ENCODE measurements around the gene CCDC68. TPM values are rescaled to one million over a fixed set of nuclear protein-coding genes. Genes with fewer than 3 reads are reported as not detected.

CCDC68 gene
- total RNA-seq, 3 donors from 2014 or later (not counting 1 experiment from before 2014, with no cell fraction given), result not detected

DNA sequence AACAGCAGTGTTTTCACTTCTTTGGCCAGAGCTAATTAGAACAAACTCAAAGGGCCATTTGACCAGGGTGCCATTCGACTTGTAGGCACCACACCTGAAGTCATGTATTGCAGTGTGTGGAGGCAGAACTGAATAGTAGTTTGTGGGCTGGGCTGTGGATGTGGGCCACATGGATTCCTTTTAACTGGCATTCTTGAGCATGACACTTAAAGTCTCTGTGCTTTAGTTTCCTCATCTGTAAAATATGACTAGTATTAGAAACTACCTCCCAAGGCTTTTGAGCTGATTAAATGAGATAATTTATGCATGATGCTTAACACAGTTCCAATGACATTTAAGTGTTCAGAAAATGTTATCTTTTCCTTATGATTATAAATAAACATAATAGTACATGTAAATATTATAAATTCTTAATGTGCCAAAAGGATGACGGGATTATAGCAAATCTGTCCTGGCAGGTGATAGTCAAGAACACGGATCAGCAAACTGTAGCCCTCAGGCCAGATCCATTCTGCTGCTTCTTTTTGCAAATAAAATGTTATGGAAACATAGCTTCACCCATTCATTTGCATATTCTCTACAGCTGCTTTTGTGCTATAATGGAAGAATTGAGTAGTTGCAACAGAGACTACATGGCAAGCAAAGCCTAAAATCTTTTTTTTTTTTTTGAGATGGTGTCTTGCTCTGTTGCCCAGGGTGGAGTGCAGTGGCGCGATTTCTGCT is 36.3 kb upstream of the CCDC68 start:
- no peaks in the 10 kb centered on the region for H3K9me3 ChIP-seq (ENCODE audit: control insufficient read depth, insufficient read depth, low read length)
- TF ChIP-seq, protein P1, sequence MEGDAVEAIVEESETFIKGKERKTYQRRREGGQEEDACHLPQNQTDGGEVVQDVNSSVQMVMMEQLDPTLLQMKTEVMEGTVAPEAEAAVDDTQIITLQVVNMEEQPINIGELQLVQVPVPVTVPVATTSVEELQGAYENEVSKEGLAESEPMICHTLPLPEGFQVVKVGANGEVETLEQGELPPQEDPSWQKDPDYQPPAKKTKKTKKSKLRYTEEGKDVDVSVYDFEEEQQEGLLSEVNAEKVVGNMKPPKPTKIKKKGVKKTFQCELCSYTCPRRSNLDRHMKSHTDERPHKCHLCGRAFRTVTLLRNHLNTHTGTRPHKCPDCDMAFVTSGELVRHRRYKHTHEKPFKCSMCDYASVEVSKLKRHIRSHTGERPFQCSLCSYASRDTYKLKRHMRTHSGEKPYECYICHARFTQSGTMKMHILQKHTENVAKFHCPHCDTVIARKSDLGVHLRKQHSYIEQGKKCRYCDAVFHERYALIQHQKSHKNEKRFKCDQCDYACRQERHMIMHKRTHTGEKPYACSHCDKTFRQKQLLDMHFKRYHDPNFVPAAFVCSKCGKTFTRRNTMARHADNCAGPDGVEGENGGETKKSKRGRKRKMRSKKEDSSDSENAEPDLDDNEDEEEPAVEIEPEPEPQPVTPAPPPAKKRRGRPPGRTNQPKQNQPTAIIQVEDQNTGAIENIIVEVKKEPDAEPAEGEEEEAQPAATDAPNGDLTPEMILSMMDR (IDR thresholded peaks at IDR 0.05), result no peak
- intact Hi-C loops (cut with micrococcal nuclease), result no loop called here
- H3K4me1 Mint-ChIP-seq, result no peaks in the 10 kb centered on the region
- H3K9me3 Mint-ChIP-seq, result no peaks in the 10 kb centered on the region
- WGBS (ENCODE audit: insufficient coverage), result 77% methylated on average over 3 of the region's 5 CpGs
- ATAC-seq (no peak), DNase-seq (no peak)
- H3K4me1 ChIP-seq (ENCODE audit: control insufficient read depth, insufficient read depth, low read length), result no peaks in the 10 kb centered on the region
- no peak overlapping the region for H3K4me3 ChIP-seq (ENCODE audit: low read length)
- no peak overlapping the region for H3K4me3 Mint-ChIP-seq
- peaks cover 11 to 33% of the 10 kb centered on the region in 2 donors for H3K27me3 Mint-ChIP-seq (ENCODE audit: low read depth in 2 of 2)
- H3K27ac ChIP-seq (ENCODE audit: low read length), result no peak overlapping the region
- H3K27ac Mint-ChIP-seq, result no peak overlapping the region
- H3K36me3 Mint-ChIP-seq, result no peaks in the 10 kb centered on the region
- H3K27me3 ChIP-seq (ENCODE audit: control insufficient read depth, insufficient read depth, low read length), result peaks cover 2% of the 10 kb centered on the region
- H3K36me3 ChIP-seq (ENCODE audit: control insufficient read depth, insufficient read depth, low read length), result no peaks in the 10 kb centered on the region

DNA sequence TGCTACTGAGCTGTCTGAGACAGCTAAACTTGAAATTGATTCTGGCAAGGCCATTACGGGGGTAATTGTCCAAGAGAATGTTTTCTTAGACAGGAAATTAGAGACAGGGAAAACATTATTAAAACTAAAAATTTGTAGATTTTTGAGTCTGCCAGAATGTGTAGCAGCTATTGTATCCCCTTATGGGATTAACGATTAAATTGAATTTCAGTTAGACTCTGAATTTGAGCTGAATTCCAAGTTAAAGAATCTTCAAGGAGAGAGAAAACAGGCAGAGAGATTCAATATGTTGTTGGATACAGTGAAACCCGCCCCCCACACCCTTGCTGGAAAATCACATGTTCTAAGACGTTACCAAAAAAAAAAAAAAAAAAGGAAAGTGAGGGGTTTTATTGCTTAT is 32.7 kb upstream of the CCDC68 start:
- H3K36me3 ChIP-seq (ENCODE audit: control insufficient read depth, insufficient read depth, low read length), result no peaks in the 10 kb centered on the region
- no peaks in the 10 kb centered on the region for H3K9me3 Mint-ChIP-seq
- no peak overlapping the region for H3K4me3 Mint-ChIP-seq
- no peaks in the 10 kb centered on the region for H3K4me1 ChIP-seq (ENCODE audit: control insufficient read depth, insufficient read depth, low read length)
- H3K27me3 ChIP-seq (ENCODE audit: control insufficient read depth, insufficient read depth, low read length), result peaks cover 2% of the 10 kb centered on the region
- intact Hi-C loops (cut with micrococcal nuclease), result no loop called here
- TF ChIP-seq, protein P1 (IDR thresholded peaks at IDR 0.05), result no peak
- DNase-seq (no peak), ATAC-seq (no peak)
- H3K27ac ChIP-seq (ENCODE audit: low read length), result no peak overlapping the region
- H3K36me3 Mint-ChIP-seq, result no peaks in the 10 kb centered on the region
- no peaks in the 10 kb centered on the region for H3K4me1 Mint-ChIP-seq
- H3K9me3 ChIP-seq (ENCODE audit: control insufficient read depth, insufficient read depth, low read length), result no peaks in the 10 kb centered on the region
- H3K27me3 Mint-ChIP-seq (ENCODE audit: low read depth in 2 of 2), result peaks cover 14 to 21% of the 10 kb centered on the region in 2 donors
- H3K27ac Mint-ChIP-seq, result no peak overlapping the region
- H3K4me3 ChIP-seq (ENCODE audit: low read length), result no peak overlapping the region
- 96% methylated on average over 2 of the region's 4 CpGs for WGBS (ENCODE audit: insufficient coverage)

DNA sequence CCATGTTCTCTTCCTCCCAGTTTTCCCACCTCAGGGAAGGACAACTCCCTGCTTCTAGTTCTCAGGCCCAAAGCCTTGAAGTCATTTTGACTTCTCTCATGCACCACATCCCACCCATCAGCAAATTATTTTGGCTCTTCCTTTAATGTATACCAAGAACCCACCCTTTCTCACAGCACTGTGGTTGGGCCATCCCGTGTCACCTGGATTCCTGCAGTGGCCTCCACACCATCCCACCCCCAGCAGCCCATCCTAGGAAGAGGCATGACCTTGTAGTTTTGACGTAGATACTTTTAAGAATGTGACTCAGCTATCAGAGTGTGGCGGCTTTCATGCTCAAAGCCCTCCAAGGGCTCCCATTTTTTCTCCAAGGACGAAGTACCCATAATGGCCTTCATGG is 25.6 kb upstream of the CCDC68 start:
- WGBS (ENCODE audit: insufficient coverage), result 92% methylated on average over 4 of the region's 4 CpGs
- H3K4me3 Mint-ChIP-seq, result no peak overlapping the region
- TF ChIP-seq, protein P1 (IDR thresholded peaks at IDR 0.05), result no peak
- intact Hi-C loops (cut with micrococcal nuclease), result no loop called here
- no peaks in the 10 kb centered on the region for H3K36me3 ChIP-seq (ENCODE audit: control insufficient read depth, insufficient read depth, low read length)
- no peak for DNase-seq
- peaks cover 0 to 4% of the 10 kb centered on the region in 2 donors for H3K4me1 Mint-ChIP-seq
- no peak overlapping the region for H3K4me3 ChIP-seq (ENCODE audit: low read length)
- no peaks in the 10 kb centered on the region for H3K9me3 Mint-ChIP-seq
- H3K27me3 Mint-ChIP-seq (ENCODE audit: low read depth in 2 of 2), result peaks cover 0 to 6% of the 10 kb centered on the region in 2 donors
- no peak overlapping the region for H3K27ac ChIP-seq (ENCODE audit: low read length)
- no peaks in the 10 kb centered on the region for H3K36me3 Mint-ChIP-seq
- no peaks in the 10 kb centered on the region for H3K4me1 ChIP-seq (ENCODE audit: control insufficient read depth, insufficient read depth, low read length)
- ATAC-seq, result no peak
- H3K9me3 ChIP-seq (ENCODE audit: control insufficient read depth, insufficient read depth, low read length), result no peaks in the 10 kb centered on the region
- H3K27me3 ChIP-seq (ENCODE audit: control insufficient read depth, insufficient read depth, low read length), result no peaks in the 10 kb centered on the region
- H3K27ac Mint-ChIP-seq, result no peak overlapping the region

DNA sequence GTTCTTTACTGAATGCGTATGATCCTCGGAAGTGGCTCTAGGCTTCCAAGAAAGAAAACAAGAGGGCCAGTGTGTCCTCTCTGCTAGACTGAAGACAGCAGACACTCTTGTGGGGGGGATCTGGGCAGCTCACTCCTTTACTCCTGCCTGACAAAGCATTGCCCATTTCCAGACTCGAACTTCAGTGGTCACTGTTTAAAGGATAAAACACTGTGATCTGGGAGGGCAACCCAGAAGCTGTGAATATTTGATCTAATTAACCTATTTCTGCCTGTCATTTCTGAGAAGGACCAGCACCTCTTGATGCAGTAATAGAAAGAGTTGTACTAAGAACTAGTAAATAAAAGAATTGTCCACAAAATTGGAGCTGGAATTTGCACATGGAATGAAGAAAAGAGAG is 24.5 kb upstream of the CCDC68 start:
- Mint-ChIP-seq H3K4me3 (no peak overlapping the region), H3K9me3 (no peaks in the 10 kb centered on the region), H3K4me1 (peaks cover 0 to 4% of the 10 kb centered on the region in 2 donors), H3K27ac (no peak overlapping the region), H3K27me3 (ENCODE audit: low read depth in 2 of 2) (peaks cover 0 to 6% of the 10 kb centered on the region in 2 donors), H3K36me3 (no peaks in the 10 kb centered on the region)
- no peaks in the 10 kb centered on the region for H3K4me1 ChIP-seq (ENCODE audit: control insufficient read depth, insufficient read depth, low read length)
- WGBS (ENCODE audit: insufficient coverage), result 85% methylated on average over 3 of the region's 3 CpGs
- H3K4me3 ChIP-seq (ENCODE audit: low read length), result no peak overlapping the region
- DNase-seq, result no peak
- TF ChIP-seq, protein P1 (IDR thresholded peaks at IDR 0.05), result no peak
- no peaks in the 10 kb centered on the region for H3K36me3 ChIP-seq (ENCODE audit: control insufficient read depth, insufficient read depth, low read length)
- H3K27me3 ChIP-seq (ENCODE audit: control insufficient read depth, insufficient read depth, low read length), result no peaks in the 10 kb centered on the region
- no peaks in the 10 kb centered on the region for H3K9me3 ChIP-seq (ENCODE audit: control insufficient read depth, insufficient read depth, low read length)
- no peak for ATAC-seq
- no peak overlapping the region for H3K27ac ChIP-seq (ENCODE audit: low read length)
- intact Hi-C loops (cut with micrococcal nuclease), result loop anchor here (1.0 to 2.0 kb wide), 4 partner anchors 304 to 591 kb away; no protein-coding TSS in a partner anchor

Data from natural killer cell (primary cell).